Endothelial cell of umbilical vein (primary cell): Measurements from ENCODE around the gene CCDC88B. TPM values are rescaled to one million over a fixed set of nuclear protein-coding genes. Genes with fewer than 3 reads are reported as not detected.

Experiments
- BruUV-seq: library from RNA; stranded (reverse); fragments of 400-500 nt; replicated peaks from 2 replicates; lab custom pipeline; 2021; lab: Mats Ljungman, UMichigan
- CTCF ChIA-PET: fragments of 300-600, 350-600 bp; sonication (Branson Sonifier 250); formaldehyde crosslinking; loops from one replicate; lab custom pipeline; 2021; ENCODE audit warnings: antibody characterized with exemption, inconsistent platforms; lab: Charles Lee
- POLR2A ChIA-PET: fragments of 300-600, 350-600 bp; sonication (Branson Sonifier 250); formaldehyde crosslinking; loops from one replicate; lab custom pipeline; 2021; ENCODE audit warnings: antibody characterized with exemption, inconsistent platforms; lab: Charles Lee
- DNase-seq: peaks from one replicate; pipeline ENCODE4 v3.0.0-alpha.2; 2011; ENCODE audit warnings: low read depth, low spot score
- FAIRE-seq: peaks from 2 replicates; lab custom pipeline; 2011; peaks lifted over from hg19 to GRCh38; lab: Jason Lieb, UNC
- H2AFZ ChIP-seq: 2 replicates; pipeline ENCODE4 v1.6.0; 2012; ENCODE audit warnings: low read depth, low read length, control low read depth, inconsistent platforms
- H3K27ac ChIP-seq: 2 replicates; pipeline ENCODE4 v1.5.1; 2011; ENCODE audit warnings: low read depth, mild to moderate bottlenecking, control low read depth, low read length, moderate library complexity; ENCODE audit not compliant: insufficient read depth
- H3K27me3 ChIP-seq, 2 experiments: 2 replicates each; pipeline versions ENCODE4 v1.6.0 to v1.6.1; 2011; ENCODE audit warnings: low read length in 2 of 2, mixed read lengths in 1 of 2; ENCODE audit not compliant: control insufficient read depth in 2 of 2, insufficient read depth in 2 of 2
- H3K36me3 ChIP-seq, 2 experiments: 2 replicates in 1 of 2; 3 replicates in 1 of 2; pipeline ENCODE4 v1.5.1; 2011; ENCODE audit warnings: low read length in 2 of 2, mild to moderate bottlenecking in 1 of 2, moderate library complexity in 1 of 2; ENCODE audit not compliant: control insufficient read depth in 2 of 2, insufficient read depth in 2 of 2; ENCODE audit errors: extremely low read depth in 1 of 2
- H3K4me1 ChIP-seq: 3 replicates; pipeline ENCODE4 v1.5.1; 2011; ENCODE audit warnings: mild to moderate bottlenecking, low read length; ENCODE audit not compliant: control insufficient read depth, insufficient read depth; ENCODE audit errors: extremely low read depth
- H3K4me2 ChIP-seq: 2 replicates; pipeline ENCODE4 v1.6.1; 2011; ENCODE audit warnings: low read length, control low read depth, mixed read lengths; ENCODE audit not compliant: insufficient read depth
- H3K4me3 ChIP-seq, 3 experiments: fragments of 200-600 bp in 1 of 3; sonication (generic), shearing (Covaris generic) in 1 of 3; replicated peaks in 1 of 3; 2 replicates each; pipeline ENCODE4 v1.5.1; 2011 to 2016; ENCODE audit warnings: control low read depth in 3 of 3, low read length in 3 of 3, mild to moderate bottlenecking in 2 of 3, inconsistent platforms in 1 of 3, low read depth in 1 of 3, moderate library complexity in 1 of 3; ENCODE audit not compliant: insufficient read depth in 1 of 3
- H3K79me2 ChIP-seq: 2 replicates; pipeline ENCODE4 v1.6.0; 2012; ENCODE audit warnings: low read length, inconsistent platforms; ENCODE audit not compliant: control insufficient read depth, insufficient read depth
- H3K9ac ChIP-seq: replicated peaks from 2 replicates; pipeline ENCODE3; 2011; ENCODE audit warnings: low read length, control low read depth; ENCODE audit not compliant: insufficient read depth; ENCODE audit errors: extremely low read depth
- H3K9me1 ChIP-seq: replicated peaks from 3 replicates; pipeline ENCODE4 v1.6.0; 2011; ENCODE audit warnings: mild to moderate bottlenecking, low read length; ENCODE audit not compliant: control insufficient read depth, insufficient read depth; ENCODE audit errors: extremely low read depth
- H3K9me3 ChIP-seq: replicated peaks from 2 replicates; pipeline ENCODE4 v1.5.1; 2012; ENCODE audit warnings: low read length, inconsistent platforms; ENCODE audit not compliant: control insufficient read depth, insufficient read depth
- H4K20me1 ChIP-seq: replicated peaks from 2 replicates; pipeline ENCODE3; 2011; ENCODE audit warnings: mild to moderate bottlenecking, low read length; ENCODE audit not compliant: control insufficient read depth, insufficient read depth; ENCODE audit errors: extremely low read depth
- FOS ChIP-seq: IDR thresholded peaks from 2 replicates; pipeline ENCODE4 v1.6.1; 2011; ENCODE audit warnings: mild to moderate bottlenecking, low read length, moderate library complexity, borderline replicate concordance; ENCODE audit not compliant: insufficient read depth
- JUN ChIP-seq: IDR thresholded peaks from 2 replicates; pipeline ENCODE4 v1.6.1; 2011; ENCODE audit warnings: borderline replicate concordance, low read depth; ENCODE audit not compliant: insufficient read length, insufficient read depth
- MYC ChIP-seq: IDR thresholded peaks from one replicate; pipeline ENCODE4 v1.6.1; 2011; ENCODE audit warnings: mild to moderate bottlenecking, low read depth, low read length
- dilution Hi-C: fragments of 300-500 bp; cut with MboI; formaldehyde crosslinking; loops from one replicate; pipeline ENCODE4 v1.15.0; 2019; ENCODE audit warnings: low sequenced_read_pairs; ENCODE audit not compliant: extremely low pct_ligation_motif_present
- intact Hi-C: fragments of 100-400 bp; cut with micrococcal nuclease; formaldehyde crosslinking; loops from one replicate; pipeline ENCODE4 v1.10.0; 2022
- microRNA counts: library from miRNA; unstranded; fragments of <30 nt; microRNA quantifications from one replicate; lab custom pipeline; 2016
- microRNA-seq: library from miRNA; unstranded; fragments of <30 nt; microRNA quantifications from one replicate; pipeline ENCODE4 v1.2.0, GENCODE V29; 2021; ENCODE audit warnings: borderline number of aligned reads, borderline replicate concordance
- polyA plus RNA-seq, 4 experiments: library from polyadenylated mRNA; depleted of rRNA in 3 of 4; stranded (reverse) in 3 of 4; unstranded in 1 of 4; fragments of >200 nt; gene quantifications; 2 replicates each; pipeline versions ENCODE4 v1.2.1 to v1.2.3, GENCODE V29; 2011 to 2012; ENCODE audit warnings: missing spikeins in 1 of 4
- small RNA-seq: library from RNA; depleted of rRNA; stranded (forward); fragments of <200 nt; gene quantifications from one replicate; pipeline ENCODE3, GENCODE V24; 2012; ENCODE audit warnings: low replicate concordance, low read depth; ENCODE audit not compliant: insufficient read depth, insufficient read length
- total RNA-seq: library from RNA; stranded (reverse); gene quantifications from 2 replicates; pipeline ENCODE4 v1.2.3, GENCODE V29; 2021

CCDC88B gene
- total and polyA plus RNA-seq, 2 donors (not counting 3 experiments of a cell fraction or from before 2014, with no cell fraction given): 1.8 to 2.7 TPM

GRCh38 chr11:64406221-64406946 is 66.4 kb downstream of the CCDC88B start:
- dilution Hi-C loops (no loop called here), intact Hi-C loops (no loop called here)
- Histone ChIP-seq H3K9me1 (no peaks in the 10 kb centered on the region), H3K79me2 (no peaks in the 10 kb centered on the region), H3K4me1 (no peaks in the 10 kb centered on the region), H3K4me2 (no peak overlapping the region), H3K27me3 (peaks cover 0 to 8% of the 10 kb centered on the region in 2 experiments), H3K36me3 (no peaks in the 10 kb centered on the region), H3K4me3 (no peak overlapping the region), H2AFZ (no peak overlapping the region), H4K20me1 (no peaks in the 10 kb centered on the region), H3K9me3 (no peaks in the 10 kb centered on the region), H3K27ac (no peak overlapping the region), H3K9ac (no peak overlapping the region)
- ChIA-PET CTCF (interaction anchor here (1.1 to 1.7 kb wide), 2 partner anchors 16 to 21 kb away, joined by 3 read pairs; no protein-coding TSS in a partner anchor), POLR2A (no interaction called here)
- no TSS peak for BruUV-seq
- TF ChIP-seq JUN: no peak
- no peak for TF ChIP-seq FOS
- TF ChIP-seq MYC: no peak
- DNase-seq (no peak), FAIRE-seq (no peak)

MicroRNA genes within 50 kb of the gene (microRNA counts, 767-probe panel; counts per million panel counts)
- microRNA hsa-miR-1237 (lab: Ali Mortazavi, UCI): 723 counts per million, percentile 96 among the panel's probes with 10 or more counts

Small RNAs within 50 kb of the gene (microRNA-seq; reads per million reads assigned to microRNA genes)
- gene MIR1237: 2.3 reads per million
- gene MIR7155: not detected

Small RNAs within 50 kb of the gene (small RNA-seq; reads per million reads assigned to genes)
- not detected for gene MIR1237
- not detected for gene MIR7155
- gene RF00019: not detected

Other genes with a start within 250 kb of the CCDC88B start
- gene MACROD1, start 174.1 kb upstream of the CCDC88B start, total RNA-seq: 16.2 and 16.6 TPM in 2 replicates
- gene MACROD1, start 174.1 kb upstream of the CCDC88B start, polyA plus RNA-seq: 11.0 and 16.9 TPM in 2 replicates
- 223 and 226 TPM in 2 replicates for gene STIP1, start 154.0 kb upstream of the CCDC88B start, total RNA-seq
- 91.9 and 117 TPM in 2 replicates for gene STIP1, start 154.0 kb upstream of the CCDC88B start, polyA plus RNA-seq
- 63.4 and 64.4 TPM in 2 replicates for gene FERMT3, start 133.5 kb upstream of the CCDC88B start, total RNA-seq
- 100 and 111 TPM in 2 replicates for gene FERMT3, start 133.5 kb upstream of the CCDC88B start, polyA plus RNA-seq
- 26.2 and 28.0 TPM in 2 replicates for gene TRPT1, start 114.0 kb upstream of the CCDC88B start, total RNA-seq
- gene TRPT1, start 114.0 kb upstream of the CCDC88B start, polyA plus RNA-seq: 56.6 and 69.5 TPM in 2 replicates
- 37.1 and 37.8 TPM in 2 replicates for gene NUDT22, start 113.9 kb upstream of the CCDC88B start, total RNA-seq
- gene NUDT22, start 113.9 kb upstream of the CCDC88B start, polyA plus RNA-seq: 54.8 and 71.9 TPM in 2 replicates
- gene DNAJC4, start 109.7 kb upstream of the CCDC88B start, total RNA-seq: 23.5 and 24.4 TPM in 2 replicates
- gene DNAJC4, start 109.7 kb upstream of the CCDC88B start, polyA plus RNA-seq: 41.2 and 64.6 TPM in 2 replicates
- 89.6 and 98.1 TPM in 2 replicates for gene VEGFB, start 105.6 kb upstream of the CCDC88B start, total RNA-seq
- 18.3 and 19.3 TPM in 2 replicates for gene VEGFB, start 105.6 kb upstream of the CCDC88B start, polyA plus RNA-seq
- gene FKBP2, start 99.1 kb upstream of the CCDC88B start, total RNA-seq: 48.4 and 48.5 TPM in 2 replicates
- 63.1 and 74.4 TPM in 2 replicates for gene FKBP2, start 99.1 kb upstream of the CCDC88B start, polyA plus RNA-seq
- 431 TPM in 2 replicates for gene PPP1R14B, start 93.3 kb upstream of the CCDC88B start, total RNA-seq
- gene PPP1R14B, start 93.3 kb upstream of the CCDC88B start, polyA plus RNA-seq: 308 and 320 TPM in 2 replicates
- gene PLCB3, start 88.7 kb upstream of the CCDC88B start, total RNA-seq: 60.4 and 61.1 TPM in 2 replicates
- 32.3 and 33.3 TPM in 2 replicates for gene PLCB3, start 88.7 kb upstream of the CCDC88B start, polyA plus RNA-seq
- 61.6 and 65.3 TPM in 2 replicates for gene BAD, start 55.5 kb upstream of the CCDC88B start, total RNA-seq
- 88.0 and 100 TPM in 2 replicates for gene BAD, start 55.5 kb upstream of the CCDC88B start, polyA plus RNA-seq
- 42.5 and 46.0 TPM in 2 replicates for gene GPR137, start 54.4 kb upstream of the CCDC88B start, total RNA-seq
- gene GPR137, start 54.4 kb upstream of the CCDC88B start, polyA plus RNA-seq: 40.9 and 56.8 TPM in 2 replicates
- 0.44 TPM in 1 of 2 replicates, not detected in the other for gene KCNK4, start 48.9 kb upstream of the CCDC88B start, total RNA-seq
- gene KCNK4, start 48.9 kb upstream of the CCDC88B start, polyA plus RNA-seq: 0.06 and 0.19 TPM in 2 replicates
- not detected in 2 replicates for gene CATSPERZ, start 39.8 kb upstream of the CCDC88B start, total RNA-seq
- 0.11 and 0.67 TPM in 2 replicates for gene CATSPERZ, start 39.8 kb upstream of the CCDC88B start, polyA plus RNA-seq
- gene ESRRA, start 34.7 kb upstream of the CCDC88B start, total RNA-seq: 37.4 and 38.0 TPM in 2 replicates
- 17.2 and 18.8 TPM in 2 replicates for gene ESRRA, start 34.7 kb upstream of the CCDC88B start, polyA plus RNA-seq
- 187 and 195 TPM in 2 replicates for gene TRMT112, start 22.6 kb upstream of the CCDC88B start, total RNA-seq
- 396 and 575 TPM in 2 replicates for gene TRMT112, start 22.6 kb upstream of the CCDC88B start, polyA plus RNA-seq
- gene PRDX5, start 22.1 kb upstream of the CCDC88B start, total RNA-seq: 199 and 202 TPM in 2 replicates
- 647 and 709 TPM in 2 replicates for gene PRDX5, start 22.1 kb upstream of the CCDC88B start, polyA plus RNA-seq
- gene RPS6KA4, start 19.0 kb downstream of the CCDC88B start, total RNA-seq: 41.8 and 44.1 TPM in 2 replicates
- gene RPS6KA4, start 19.0 kb downstream of the CCDC88B start, polyA plus RNA-seq: 26.5 and 29.2 TPM in 2 replicates
- gene SLC22A11, start 215.7 kb downstream of the CCDC88B start, total RNA-seq: not detected in 2 replicates
- not detected in 2 replicates for gene SLC22A11, start 215.7 kb downstream of the CCDC88B start, polyA plus RNA-seq